Activated naive CD4-positive, alpha-beta T cell treated with anti-CD3 and anti-CD28 coated beads, Interleukin-2, amount 10 ng/mL, durations not matched to agents 5 hours and 36 hours (primary cell): Measurements from ENCODE around the gene CYP46A1. TPM values are rescaled to one million over a fixed set of nuclear protein-coding genes. Genes with fewer than 3 reads are reported as not detected.

Experiments
- total RNA-seq, 2 experiments: library from RNA; stranded (reverse); gene quantifications; one replicate each; pipeline ENCODE4 v1.2.3, GENCODE V29; 2021

The CYP46A1 gene
- under 1 TPM; 0.20 to 0.36 TPM for total RNA-seq

GRCh38 chr14:99683619-99684409 lies at the start of gene CYP46A1:
TSS of gene CYP46A1 (plus strand) at chr14:99684298. CDS start at chr14:99684418, 120 bp downstream.

GRCh38 chr14:99644723-99645544 lies 39.2 kb upstream of the CYP46A1 start, which contains the start of gene HHIPL1:
TSS of gene HHIPL1 (plus strand) at chr14:99645129. CDS start at chr14:99645208, 79 bp downstream.

Other genes with a start within 250 kb of the CYP46A1 start
- 10 to 100 TPM; 52.9 to 53.3 TPM for gene SETD3, start 203.4 kb upstream of the CYP46A1 start, total RNA-seq
- gene CCNK, start 202.9 kb upstream of the CYP46A1 start, total RNA-seq: 10 to 100 TPM; 68.1 to 68.7 TPM
- 10 to 100 TPM; 11.7 to 14.3 TPM for gene CCDC85C, start 80.1 kb upstream of the CYP46A1 start, total RNA-seq
- not detected for gene HHIPL1, start 39.2 kb upstream of the CYP46A1 start, total RNA-seq
- gene EML1, start 109.1 kb downstream of the CYP46A1 start, total RNA-seq: not detected